ENCODE results near the gene AMBRA1. TPM values are rescaled to one million over a fixed set of nuclear protein-coding genes. Genes with fewer than 3 reads are reported as not detected.

AMBRA1 gene
- polyA plus RNA-seq, 1 of the 3 experiments (the other 2 are of a cell fraction), result 10.4 TPM

DNA sequence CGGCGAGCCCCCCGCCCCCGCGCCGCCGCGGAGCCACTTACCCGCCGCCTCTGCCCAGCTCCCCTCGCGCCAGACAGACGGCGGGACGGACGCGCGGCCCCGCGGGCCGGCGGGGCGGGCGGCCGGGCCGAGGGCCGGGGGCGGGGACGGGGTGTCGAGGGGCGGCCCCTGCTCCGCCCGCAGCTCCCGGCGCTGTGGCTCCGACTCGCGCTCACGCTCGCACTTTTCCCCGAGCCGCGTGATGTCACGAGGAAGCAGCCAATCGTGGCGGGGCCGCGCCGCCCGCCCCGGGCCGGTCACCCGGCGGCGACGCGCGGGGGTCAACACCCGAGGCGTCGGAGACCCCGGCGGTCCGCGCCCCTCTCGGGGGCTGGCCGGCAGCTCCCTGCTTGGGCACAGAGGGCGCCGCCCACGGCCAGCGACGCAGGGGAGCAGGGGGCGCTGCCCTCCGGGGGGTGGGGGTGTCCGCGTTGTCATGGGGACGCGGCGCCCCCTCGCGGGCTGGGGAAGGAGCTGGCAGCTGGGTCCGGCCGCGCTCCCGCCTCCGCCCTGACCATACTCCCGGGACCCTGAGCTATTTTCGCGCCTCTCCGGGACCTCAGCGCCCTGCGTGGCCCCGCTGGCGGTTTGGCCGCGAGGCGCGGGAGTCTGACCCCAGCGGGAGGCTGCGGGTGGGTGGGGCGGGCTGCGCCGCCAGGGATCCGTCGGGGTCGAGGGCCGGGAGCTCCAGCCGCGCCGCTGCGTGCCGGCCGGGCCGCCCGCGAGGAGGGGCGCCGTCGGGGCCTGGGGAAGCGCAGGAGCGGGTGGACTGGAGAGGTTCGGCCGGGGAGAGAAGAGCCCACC is 202.0 kb downstream of the AMBRA1 start, which contains the start of gene CHRM4:
TSS of gene CHRM4 (minus strand) at position 199 of the 843 bp plus-strand sequence. CDS start 5,219 bp downstream, outside the sequence.
- no peak within 1 kb of the TSS for H2AFZ ChIP-seq (ENCODE audit: low read depth)
- peak within 1 kb of the TSS; percentile 94 for H3K4me2 ChIP-seq
- no peak within 1 kb of the TSS for H3K27ac ChIP-seq (ENCODE audit: low read depth in 2 of 2, low read length in 1 of 2)
- POLR2A ChIA-PET, result interaction anchor here (1.6 kb wide), 1 partner anchor 11 kb away, joined by 7 read pairs; the partner anchor contains the start of gene MDK
- H3K4me1 ChIP-seq (ENCODE audit: control insufficient read depth in 1 of 2, insufficient read depth in 2 of 2, low read depth in 1 of 2, low read length in 1 of 2), result peaks cover 0 to 27% of the 10 kb centered on the region in 2 experiments; a peak in 2 of 4 replicates
- CTCF ChIA-PET, result interaction anchor here (0.6 to 7.6 kb wide), 47 partner anchors 9 to 597 kb away, joined by 3 to 204 read pairs (median 5); partner anchors contain the start of genes AMBRA1, DGKZ and MDK
- H3K9me3 ChIP-seq, result no peaks in the 10 kb centered on the region
- peak; percentile 19; the same call in 1 of the 2 replicates for TF ChIP-seq RAD21 (IDR thresholded peaks at IDR 0.05; ENCODE audit: low read length)
- TF ChIP-seq, protein P1, sequence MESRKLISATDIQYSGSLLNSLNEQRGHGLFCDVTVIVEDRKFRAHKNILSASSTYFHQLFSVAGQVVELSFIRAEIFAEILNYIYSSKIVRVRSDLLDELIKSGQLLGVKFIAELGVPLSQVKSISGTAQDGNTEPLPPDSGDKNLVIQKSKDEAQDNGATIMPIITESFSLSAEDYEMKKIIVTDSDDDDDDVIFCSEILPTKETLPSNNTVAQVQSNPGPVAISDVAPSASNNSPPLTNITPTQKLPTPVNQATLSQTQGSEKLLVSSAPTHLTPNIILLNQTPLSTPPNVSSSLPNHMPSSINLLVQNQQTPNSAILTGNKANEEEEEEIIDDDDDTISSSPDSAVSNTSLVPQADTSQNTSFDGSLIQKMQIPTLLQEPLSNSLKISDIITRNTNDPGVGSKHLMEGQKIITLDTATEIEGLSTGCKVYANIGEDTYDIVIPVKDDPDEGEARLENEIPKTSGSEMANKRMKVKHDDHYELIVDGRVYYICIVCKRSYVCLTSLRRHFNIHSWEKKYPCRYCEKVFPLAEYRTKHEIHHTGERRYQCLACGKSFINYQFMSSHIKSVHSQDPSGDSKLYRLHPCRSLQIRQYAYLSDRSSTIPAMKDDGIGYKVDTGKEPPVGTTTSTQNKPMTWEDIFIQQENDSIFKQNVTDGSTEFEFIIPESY (IDR thresholded peaks at IDR 0.05; ENCODE audit: borderline replicate concordance, low read depth), result no peak
- TF ChIP-seq, protein P2, sequence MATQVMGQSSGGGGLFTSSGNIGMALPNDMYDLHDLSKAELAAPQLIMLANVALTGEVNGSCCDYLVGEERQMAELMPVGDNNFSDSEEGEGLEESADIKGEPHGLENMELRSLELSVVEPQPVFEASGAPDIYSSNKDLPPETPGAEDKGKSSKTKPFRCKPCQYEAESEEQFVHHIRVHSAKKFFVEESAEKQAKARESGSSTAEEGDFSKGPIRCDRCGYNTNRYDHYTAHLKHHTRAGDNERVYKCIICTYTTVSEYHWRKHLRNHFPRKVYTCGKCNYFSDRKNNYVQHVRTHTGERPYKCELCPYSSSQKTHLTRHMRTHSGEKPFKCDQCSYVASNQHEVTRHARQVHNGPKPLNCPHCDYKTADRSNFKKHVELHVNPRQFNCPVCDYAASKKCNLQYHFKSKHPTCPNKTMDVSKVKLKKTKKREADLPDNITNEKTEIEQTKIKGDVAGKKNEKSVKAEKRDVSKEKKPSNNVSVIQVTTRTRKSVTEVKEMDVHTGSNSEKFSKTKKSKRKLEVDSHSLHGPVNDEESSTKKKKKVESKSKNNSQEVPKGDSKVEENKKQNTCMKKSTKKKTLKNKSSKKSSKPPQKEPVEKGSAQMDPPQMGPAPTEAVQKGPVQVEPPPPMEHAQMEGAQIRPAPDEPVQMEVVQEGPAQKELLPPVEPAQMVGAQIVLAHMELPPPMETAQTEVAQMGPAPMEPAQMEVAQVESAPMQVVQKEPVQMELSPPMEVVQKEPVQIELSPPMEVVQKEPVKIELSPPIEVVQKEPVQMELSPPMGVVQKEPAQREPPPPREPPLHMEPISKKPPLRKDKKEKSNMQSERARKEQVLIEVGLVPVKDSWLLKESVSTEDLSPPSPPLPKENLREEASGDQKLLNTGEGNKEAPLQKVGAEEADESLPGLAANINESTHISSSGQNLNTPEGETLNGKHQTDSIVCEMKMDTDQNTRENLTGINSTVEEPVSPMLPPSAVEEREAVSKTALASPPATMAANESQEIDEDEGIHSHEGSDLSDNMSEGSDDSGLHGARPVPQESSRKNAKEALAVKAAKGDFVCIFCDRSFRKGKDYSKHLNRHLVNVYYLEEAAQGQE (IDR thresholded peaks at IDR 0.05; ENCODE audit: low read depth, low read length), result 0 out of 2 replicates have a peak, but pooled peaks have one; percentile 50
- TF ChIP-seq, protein P3, sequence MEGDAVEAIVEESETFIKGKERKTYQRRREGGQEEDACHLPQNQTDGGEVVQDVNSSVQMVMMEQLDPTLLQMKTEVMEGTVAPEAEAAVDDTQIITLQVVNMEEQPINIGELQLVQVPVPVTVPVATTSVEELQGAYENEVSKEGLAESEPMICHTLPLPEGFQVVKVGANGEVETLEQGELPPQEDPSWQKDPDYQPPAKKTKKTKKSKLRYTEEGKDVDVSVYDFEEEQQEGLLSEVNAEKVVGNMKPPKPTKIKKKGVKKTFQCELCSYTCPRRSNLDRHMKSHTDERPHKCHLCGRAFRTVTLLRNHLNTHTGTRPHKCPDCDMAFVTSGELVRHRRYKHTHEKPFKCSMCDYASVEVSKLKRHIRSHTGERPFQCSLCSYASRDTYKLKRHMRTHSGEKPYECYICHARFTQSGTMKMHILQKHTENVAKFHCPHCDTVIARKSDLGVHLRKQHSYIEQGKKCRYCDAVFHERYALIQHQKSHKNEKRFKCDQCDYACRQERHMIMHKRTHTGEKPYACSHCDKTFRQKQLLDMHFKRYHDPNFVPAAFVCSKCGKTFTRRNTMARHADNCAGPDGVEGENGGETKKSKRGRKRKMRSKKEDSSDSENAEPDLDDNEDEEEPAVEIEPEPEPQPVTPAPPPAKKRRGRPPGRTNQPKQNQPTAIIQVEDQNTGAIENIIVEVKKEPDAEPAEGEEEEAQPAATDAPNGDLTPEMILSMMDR (IDR thresholded peaks at IDR 0.05), result peak; percentile 51
- no peak within 1 kb of the TSS for H3K9ac ChIP-seq
- peaks cover 18% of the 10 kb centered on the region for H4K20me1 ChIP-seq (ENCODE audit: insufficient read depth)
- peaks cover 17% of the 10 kb centered on the region for H3F3A ChIP-seq (replicated peaks; ENCODE audit: insufficient read depth)
- H3K9me2 ChIP-seq, result no peaks in the 10 kb centered on the region
- WGBS (ENCODE audit: low lambda C conversion rate), result 20% methylated on average over 1 of the region's 123 CpGs
- H3K4me3 ChIP-seq (ENCODE audit: low read depth in 2 of 2, low read length in 1 of 2), result peak within 1 kb of the TSS; percentile 52 to 60
- peaks cover 15% of the 10 kb centered on the region for H3K27me3 ChIP-seq (ENCODE audit: insufficient read depth)
- peaks cover 0 to 2% of the 10 kb centered on the region in 2 experiments for H3K36me3 ChIP-seq (replicated peaks in 1 of 2; ENCODE audit: control insufficient read depth in 1 of 2, insufficient read depth in 2 of 2, low read length in 1 of 2)
- DNase-seq, result peak; percentile 94
- H3K79me2 ChIP-seq (ENCODE audit: insufficient read depth), result no peaks in the 10 kb centered on the region
